GM19035 (cell line): ENCODE measurements around the gene ZNF253.
"Not testable (repeated sequence)": the region's sequence is repeated elsewhere in the genome, so short reads cannot be mapped to it uniquely, and the experiment has no call there.

Experiments
- ATAC-seq: cut with Tn5 transposase; IDR thresholded peaks from one replicate; pipeline ENCODE4 v1.9.1; 2021; ENCODE audit not compliant: unreplicated experiment

ZNF253 gene

GRCh38 chr19:19892055-19892941, 26.6 kb downstream of the ZNF253 start:
- not testable (repeated sequence) for ATAC-seq

- no peak for ATAC-seq
Observed at GRCh38 chr19:19900139-19900728, 34.6 kb downstream of the ZNF253 start.

GRCh38 chr19:19900729-19901444, 35.2 kb downstream of the ZNF253 start, which contains the start of gene ZNF93:
Gene ZNF93 (plus strand): TSS chr19:19900946. CDS start chr19:19901089, 143 bp downstream.
- ATAC-seq, result peak; percentile 93

- ATAC-seq, result not testable (repeated sequence)
Observed at GRCh38 chr19:19907551-19907950, 41.9 kb downstream of the ZNF253 start.

- ATAC-seq, result no peak
Observed at GRCh38 chr19:19909654-19910053, 44.0 kb downstream of the ZNF253 start.

GRCh38 chr19:19911150-19911549, 45.5 kb downstream of the ZNF253 start:
- no peak for ATAC-seq

- no peak for ATAC-seq
Observed at GRCh38 chr19:19914596-19914995, 48.9 kb downstream of the ZNF253 start.

- ATAC-seq, result not testable (repeated sequence)
Observed at GRCh38 chr19:19930417-19930816, 64.7 kb downstream of the ZNF253 start.

- not testable (repeated sequence) for ATAC-seq
Observed at GRCh38 chr19:19933432-19934314, 68.0 kb downstream of the ZNF253 start.

- ATAC-seq, result no peak
Observed at GRCh38 chr19:19937403-19937802, 71.7 kb downstream of the ZNF253 start.

- ATAC-seq, result no peak
Observed at GRCh38 chr19:19938449-19938848, 72.8 kb downstream of the ZNF253 start.

- no peak for ATAC-seq
Observed at GRCh38 chr19:19943848-19944582, 78.3 kb downstream of the ZNF253 start.
